HG02623 (cell line): ENCODE data around the gene MRFAP1L1.

ENCODE experiments used
- ATAC-seq: cut with Tn5 transposase; IDR thresholded peaks from one replicate; pipeline ENCODE4 v1.9.1; 2021; ENCODE audit warnings: moderate library complexity; ENCODE audit not compliant: unreplicated experiment

The MRFAP1L1 gene

GRCh38 chr4:6663596-6664393 lies 45.9 kb downstream of the MRFAP1L1 start:
- no peak for ATAC-seq

GRCh38 chr4:6662591-6662990 lies 47.1 kb downstream of the MRFAP1L1 start:
- no peak for ATAC-seq

GRCh38 chr4:6660430-6660829 lies 49.2 kb downstream of the MRFAP1L1 start:
- no peak for ATAC-seq

- ATAC-seq = no peak
Observed at GRCh38 chr4:6659897-6660296, 49.8 kb downstream of the MRFAP1L1 start.

GRCh38 chr4:6658597-6659075 lies 51.0 kb downstream of the MRFAP1L1 start:
- no peak for ATAC-seq

GRCh38 chr4:6658209-6658595 lies 51.5 kb downstream of the MRFAP1L1 start:
- no peak for ATAC-seq
